NCI-H524 treated with DMSO at 0.1 percent for 48 hours (cell line): ENCODE measurements around the gene GOLGA6B.
"Not testable (repeated sequence)": the region's sequence is repeated elsewhere in the genome, so short reads cannot be mapped to it uniquely, and the experiment has no call there.

Experiments
- DNase-seq: peaks from one replicate; lab custom pipeline; 2025; lab: John Stamatoyannopoulos, UW

Gene GOLGA6B

GRCh38 chr15:72663931-72664330, 9.4 kb downstream of the GOLGA6B start:
- not testable (repeated sequence) for DNase-seq

- DNase-seq = not testable (repeated sequence)
Observed at GRCh38 chr15:72665706-72666105, 11.2 kb downstream of the GOLGA6B start.

- not testable (repeated sequence) for DNase-seq
Observed at GRCh38 chr15:72669803-72670202, 15.3 kb downstream of the GOLGA6B start.

GRCh38 chr15:72670656-72671352, 16.3 kb downstream of the GOLGA6B start:
- DNase-seq = not testable (repeated sequence)

GRCh38 chr15:72671525-72671924, 17.0 kb downstream of the GOLGA6B start:
- DNase-seq = no peak

- DNase-seq = no peak
Observed at GRCh38 chr15:72676838-72677237, 22.3 kb downstream of the GOLGA6B start.

- no peak for DNase-seq
Observed at GRCh38 chr15:72680931-72681330, 26.4 kb downstream of the GOLGA6B start.

GRCh38 chr15:72682772-72683171, 28.3 kb downstream of the GOLGA6B start:
- DNase-seq = no peak

- DNase-seq = no peak
Observed at GRCh38 chr15:72685301-72685924, 30.9 kb downstream of the GOLGA6B start.

- DNase-seq = no peak
Observed at GRCh38 chr15:72685925-72686794, 31.7 kb downstream of the GOLGA6B start, which contains the start of the genes BBS4 and HIGD2B. Gene BBS4, plus strand, starts transcription at chr15:72686207. Its CDS starts 21 bp downstream, at chr15:72686228. Gene HIGD2B, minus strand, starts transcription at chr15:72686182. Its CDS starts 9,808 bp downstream, at chr15:72676374.

- no peak for DNase-seq
Observed at GRCh38 chr15:72688697-72689096, 34.2 kb downstream of the GOLGA6B start.

GRCh38 chr15:72690938-72691337, 36.4 kb downstream of the GOLGA6B start:
- no peak for DNase-seq

- no peak for DNase-seq
Observed at GRCh38 chr15:72698938-72699337, 44.4 kb downstream of the GOLGA6B start.

GRCh38 chr15:72700076-72700475, 45.6 kb downstream of the GOLGA6B start:
- no peak for DNase-seq

- no peak for DNase-seq
Observed at GRCh38 chr15:72706266-72706665, 51.8 kb downstream of the GOLGA6B start.

GRCh38 chr15:72708551-72709303, 54.2 kb downstream of the GOLGA6B start:
- DNase-seq = not testable (repeated sequence)
